ENCODE measurements around the gene LRP5.

- no peak for TF ChIP-seq POLR2AphosphoS5 (IDR thresholded peaks at IDR 0.05)
- no peak for TF ChIP-seq CTCF (IDR thresholded peaks at IDR 0.05 in 8 of 11, conservative IDR thresholded peaks at IDR 0.05 in 3 of 11)
Measured at GRCh38 chr11:68369756-68370155, 57.4 kb downstream of the LRP5 start.
